HEK293 (cell line): ENCODE measurements around the gene SINHCAF.

Source experiments
- CTCF ChIP-seq: fragments of 450-650 bp; formaldehyde crosslinking; IDR thresholded peaks from 2 replicates; pipeline ENCODE4 v1.5.1; 2016; ENCODE audit warnings: missing biosample characterization, missing genetic modification characterization
- KLF16 ChIP-seq: fragments of 450-650 bp; formaldehyde crosslinking; IDR thresholded peaks from 2 replicates; pipeline ENCODE4 v1.5.1; 2017; ENCODE audit warnings: missing biosample characterization, missing genetic modification characterization
- REST ChIP-seq: fragments of 450-650 bp; formaldehyde crosslinking; IDR thresholded peaks from 2 replicates; pipeline ENCODE4 v1.5.1; 2016; ENCODE audit warnings: missing biosample characterization, missing genetic modification characterization
- ZNF510 ChIP-seq: fragments of 450-650 bp; formaldehyde crosslinking; IDR thresholded peaks from 2 replicates; pipeline ENCODE4 v1.5.1; 2018; ENCODE audit warnings: mild to moderate bottlenecking, missing genetic modification characterization, missing biosample characterization; ENCODE audit not compliant: insufficient replicate concordance

GRCh38 chr12:31231611-31232360, 94.2 kb downstream of the SINHCAF start:
- TF ChIP-seq CTCF (tag by site-specific recombination), result no peak
- no peak for TF ChIP-seq KLF16
- no peak for TF ChIP-seq REST (tag by site-specific recombination)
- TF ChIP-seq ZNF510 (tag by site-specific recombination), result no peak
